Uterus (tissue), 4 donors: Measurements from ENCODE around the gene MAP3K6. TPM values are rescaled to one million over a fixed set of nuclear protein-coding genes. Genes with fewer than 3 reads are reported as not detected.
A peak's percentile ranks its signal among the peaks of the same experiment; 100 is the strongest.

Source experiments
- DNase-seq, 2 donors: peaks; one replicate each; pipeline ENCODE4 v3.0.0-alpha.2; 2019 to 2020
- H3K27ac ChIP-seq, 2 donors: fragments of 200-600 bp; sonication (generic); 1 replicate in 1 of 2; 2 replicates in 1 of 2; pipeline ENCODE4 v1.5.1; 2016 to 2018
- H3K27me3 ChIP-seq, 2 donors: fragments of 200-600 bp; sonication (generic); one replicate each; pipeline ENCODE4 v1.5.1; 2018 to 2019; ENCODE audit warnings: control low read depth in 1 of 2
- H3K36me3 ChIP-seq, 2 donors: fragments of 200-600 bp; sonication (generic); one replicate each; pipeline ENCODE4 v1.5.1; 2019; ENCODE audit warnings: control low read depth in 1 of 2
- H3K4me1 ChIP-seq, 2 donors: fragments of 200-600 bp; sonication (generic); one replicate each; pipeline ENCODE4 v1.5.1; 2018 to 2019; ENCODE audit warnings: control low read depth in 1 of 2
- H3K4me3 ChIP-seq, 2 donors: fragments of 200-600 bp; sonication (generic); 1 replicate in 1 of 2; 2 replicates in 1 of 2; pipeline ENCODE4 v1.5.1; 2018 to 2019; ENCODE audit warnings: mild to moderate bottlenecking in 1 of 2
- H3K9me3 ChIP-seq, 2 donors: fragments of 200-600 bp; sonication (generic); one replicate each; pipeline ENCODE4 v1.5.1; 2019; ENCODE audit warnings: control low read depth in 1 of 2
- CTCF ChIP-seq, 4 experiments: fragments of 200-600 bp in 2 of 4; fragments of 450-650 bp in 2 of 4; sonication (generic) in 2 of 4; IDR thresholded peaks; one replicate each; pipeline ENCODE4 v1.5.1; 2016 to 2019; ENCODE audit warnings: antibody characterized with exemption in 4 of 4, mild to moderate bottlenecking in 2 of 4, moderate library complexity in 1 of 4
- POLR2A ChIP-seq, 2 donors: fragments of 450-650 bp; IDR thresholded peaks; one replicate each; pipeline ENCODE4 v1.6.1; 2016; ENCODE audit warnings: antibody characterized with exemption in 2 of 2, mild to moderate bottlenecking in 1 of 2, moderate library complexity in 1 of 2
- intact Hi-C: fragments of 100-400 bp; cut with DNase I; formaldehyde crosslinking; loops from one replicate; pipeline ENCODE4 v1.15.1; 2023; ENCODE audit warnings: low total_unique reads
- total RNA-seq, 4 donors: library from RNA; depleted of rRNA in 3 of 4; stranded (reverse); fragments of >200 nt in 3 of 4; gene quantifications; one replicate each; pipeline versions ENCODE4 v1.1.0 to v1.2.4, GENCODE V29; 2014 to 2023
- donor health status: DM: yes; HTN: yes; CAD: no.

MAP3K6 gene
- total RNA-seq, 4 donors from 2014 or later = 10.9 to 124 (median 16.5) TPM

- TF ChIP-seq POLR2A (IDR thresholded peaks at IDR 0.05) (no peak), CTCF (IDR thresholded peaks at IDR 0.05) (no peak)
- Histone ChIP-seq H3K9me3 (no peaks in the 10 kb centered on the region), H3K36me3 (no peaks in the 10 kb centered on the region), H3K27ac (no peak overlapping the region), H3K4me1 (no peaks in the 10 kb centered on the region), H3K4me3 (no peak overlapping the region), H3K27me3 (peaks cover 0 to 4% of the 10 kb centered on the region in 2 donors)
- DNase-seq = no peak
- intact Hi-C loops = no loop called here
Observed at GRCh38 chr1:27350663-27351540, 15.9 kb downstream of the MAP3K6 start.

- peak in 1 of 2 donors; percentile 65 for DNase-seq
- no peaks in the 10 kb centered on the region for H3K9me3 ChIP-seq
- no peaks in the 10 kb centered on the region for H3K4me1 ChIP-seq
- peaks cover 0 to 4% of the 10 kb centered on the region in 2 donors for H3K27me3 ChIP-seq
- no peak overlapping the region for H3K27ac ChIP-seq
- peak overlapping the region; percentile 3 to 32 for H3K4me3 ChIP-seq
- intact Hi-C loops = no loop called here
- TF ChIP-seq POLR2A (IDR thresholded peaks at IDR 0.05) (no peak), CTCF (IDR thresholded peaks at IDR 0.05) (no peak)
- no peaks in the 10 kb centered on the region for H3K36me3 ChIP-seq
Observed at GRCh38 chr1:27349784-27350662, 16.7 kb downstream of the MAP3K6 start.

- no peak for DNase-seq
- no peaks in the 10 kb centered on the region for H3K4me1 ChIP-seq
- H3K27ac ChIP-seq = no peak overlapping the region
- peak overlapping the region; percentile 3 to 32 for H3K4me3 ChIP-seq
- H3K27me3 ChIP-seq = peaks cover 0 to 4% of the 10 kb centered on the region in 2 donors
- TF ChIP-seq POLR2A (IDR thresholded peaks at IDR 0.05) (no peak), CTCF (IDR thresholded peaks at IDR 0.05) (no peak)
- no peaks in the 10 kb centered on the region for H3K9me3 ChIP-seq
- intact Hi-C loops = no loop called here
- H3K36me3 ChIP-seq = no peaks in the 10 kb centered on the region
Observed at GRCh38 chr1:27348861-27349783, 17.6 kb downstream of the MAP3K6 start.

- no peaks in the 10 kb centered on the region for H3K4me1 ChIP-seq
- no peak overlapping the region for H3K27ac ChIP-seq
- intact Hi-C loops = no loop called here
- TF ChIP-seq POLR2A (IDR thresholded peaks at IDR 0.05) (no peak), CTCF (IDR thresholded peaks at IDR 0.05) (no peak)
- DNase-seq = no peak
- no peaks in the 10 kb centered on the region for H3K36me3 ChIP-seq
- no peak overlapping the region for H3K4me3 ChIP-seq
- H3K9me3 ChIP-seq = no peaks in the 10 kb centered on the region
- peaks cover 0 to 4% of the 10 kb centered on the region in 2 donors for H3K27me3 ChIP-seq
Observed at GRCh38 chr1:27346991-27347624, 19.7 kb downstream of the MAP3K6 start.
